ENCODE measurements around the gene PFDN4.

GRCh38 chr20:54217762-54218161 is 9.9 kb downstream of the PFDN4 start:
- TF ChIP-seq POLR2A (IDR thresholded peaks at IDR 0.05; ENCODE audit: low read length), result no peak
- no peak for TF ChIP-seq GATA1 (IDR thresholded peaks at IDR 0.05; ENCODE audit: low read depth, low read length)

Data from erythroblast (primary cell).